Measurements from ENCODE around the gene ERCC1. TPM values are rescaled to one million over a fixed set of nuclear protein-coding genes. Genes with fewer than 3 reads are reported as not detected.

Gene ERCC1
- total RNA-seq, 1 experiment from 2014 or later: 57.3 TPM

DNA sequence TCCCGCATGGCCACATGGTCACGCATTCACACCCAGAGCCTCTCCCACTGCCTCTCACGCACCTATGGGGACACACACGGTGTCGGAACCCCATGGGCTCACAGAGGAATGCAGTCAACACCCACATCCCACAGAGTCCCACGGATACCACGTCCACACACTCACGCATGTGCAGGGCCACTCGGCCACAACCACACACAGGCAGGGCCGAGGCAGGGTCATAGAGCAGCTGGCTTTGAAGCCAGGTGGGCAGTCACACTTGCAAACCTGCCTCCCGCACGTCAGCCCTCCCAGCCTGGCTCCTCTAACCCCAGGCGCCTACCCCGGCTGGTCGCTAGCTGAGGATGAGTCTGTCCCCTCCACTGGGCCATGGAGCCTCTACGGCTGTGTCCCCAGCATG lies 61.4 kb downstream of the ERCC1 start:
- ATAC-seq (no peak), DNase-seq (no peak)
- no TSS peak for BruUV-seq (replicated peaks)
- Histone ChIP-seq H3K4me3 (ENCODE audit: low read length) (no peak overlapping the region), H3F3A (ENCODE audit: low read length, unreplicated experiment) (no peaks in the 10 kb centered on the region), H3K4me1 (ENCODE audit: insufficient read depth, low read length) (no peaks in the 10 kb centered on the region), H3K9me3 (ENCODE audit: low read length) (no peaks in the 10 kb centered on the region), H3K9me2 (replicated peaks; ENCODE audit: low read length) (no peaks in the 10 kb centered on the region), H3K9ac (ENCODE audit: low read length) (no peak overlapping the region), H3K27me3 (ENCODE audit: low read length) (no peaks in the 10 kb centered on the region), H3K36me3 (ENCODE audit: low read depth, low read length) (peaks cover 12% of the 10 kb centered on the region), H3K27ac (ENCODE audit: low read length) (no peak overlapping the region), H3K79me2 (ENCODE audit: low read length) (no peaks in the 10 kb centered on the region), H2AFZ (ENCODE audit: low read length) (no peak overlapping the region), H3K4me2 (ENCODE audit: low read length) (no peak overlapping the region), H4K20me1 (ENCODE audit: low read length) (no peaks in the 10 kb centered on the region)
- intact Hi-C loops (cut with micrococcal nuclease): no loop called here
- POLR2A ChIA-PET (ENCODE audit: unreplicated experiment): no interaction called here
- CTCF ChIA-PET: no interaction called here
- TF ChIP-seq, protein P1, sequence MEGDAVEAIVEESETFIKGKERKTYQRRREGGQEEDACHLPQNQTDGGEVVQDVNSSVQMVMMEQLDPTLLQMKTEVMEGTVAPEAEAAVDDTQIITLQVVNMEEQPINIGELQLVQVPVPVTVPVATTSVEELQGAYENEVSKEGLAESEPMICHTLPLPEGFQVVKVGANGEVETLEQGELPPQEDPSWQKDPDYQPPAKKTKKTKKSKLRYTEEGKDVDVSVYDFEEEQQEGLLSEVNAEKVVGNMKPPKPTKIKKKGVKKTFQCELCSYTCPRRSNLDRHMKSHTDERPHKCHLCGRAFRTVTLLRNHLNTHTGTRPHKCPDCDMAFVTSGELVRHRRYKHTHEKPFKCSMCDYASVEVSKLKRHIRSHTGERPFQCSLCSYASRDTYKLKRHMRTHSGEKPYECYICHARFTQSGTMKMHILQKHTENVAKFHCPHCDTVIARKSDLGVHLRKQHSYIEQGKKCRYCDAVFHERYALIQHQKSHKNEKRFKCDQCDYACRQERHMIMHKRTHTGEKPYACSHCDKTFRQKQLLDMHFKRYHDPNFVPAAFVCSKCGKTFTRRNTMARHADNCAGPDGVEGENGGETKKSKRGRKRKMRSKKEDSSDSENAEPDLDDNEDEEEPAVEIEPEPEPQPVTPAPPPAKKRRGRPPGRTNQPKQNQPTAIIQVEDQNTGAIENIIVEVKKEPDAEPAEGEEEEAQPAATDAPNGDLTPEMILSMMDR (conservative IDR thresholded peaks at IDR 0.05; ENCODE audit: low read depth, low read length): no peak
- TF ChIP-seq EZH2phosphoT487 (IDR thresholded peaks at IDR 0.05; ENCODE audit: borderline replicate concordance, low read length) (no peak), EZH2 (IDR thresholded peaks at IDR 0.05; ENCODE audit: low read length, unreplicated experiment) (no peak)

DNA sequence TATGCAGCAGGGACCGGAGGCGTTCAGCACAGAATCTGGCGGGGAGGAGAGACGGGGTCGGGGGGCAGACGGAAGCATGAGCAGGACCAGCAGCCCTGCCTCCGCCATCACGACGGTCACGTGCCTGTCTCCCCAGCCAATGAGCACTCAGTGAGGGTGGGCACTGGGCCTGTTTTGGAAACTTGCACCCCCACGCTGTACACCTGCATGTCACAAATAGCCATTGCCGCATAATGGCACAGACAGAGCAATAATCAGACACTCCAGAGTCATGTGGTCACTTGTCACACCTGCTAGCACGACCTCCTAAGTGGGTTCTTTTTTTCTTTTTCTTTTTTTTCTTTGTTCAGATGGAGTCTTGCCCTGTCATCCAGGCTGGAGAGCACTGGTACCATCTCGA lies 62.1 kb downstream of the ERCC1 start:
- intact Hi-C loops (cut with micrococcal nuclease): no loop called here
- Histone ChIP-seq H3K4me2 (ENCODE audit: low read length) (no peak overlapping the region), H2AFZ (ENCODE audit: low read length) (no peak overlapping the region), H3K27ac (ENCODE audit: low read length) (no peak overlapping the region), H3K79me2 (ENCODE audit: low read length) (no peaks in the 10 kb centered on the region), H3K9me2 (replicated peaks; ENCODE audit: low read length) (no peaks in the 10 kb centered on the region), H3K9me3 (ENCODE audit: low read length) (no peaks in the 10 kb centered on the region), H4K20me1 (ENCODE audit: low read length) (no peaks in the 10 kb centered on the region), H3K27me3 (ENCODE audit: low read length) (no peaks in the 10 kb centered on the region), H3K9ac (ENCODE audit: low read length) (no peak overlapping the region), H3K4me1 (ENCODE audit: insufficient read depth, low read length) (no peaks in the 10 kb centered on the region), H3K4me3 (ENCODE audit: low read length) (no peak overlapping the region), H3K36me3 (ENCODE audit: low read depth, low read length) (peaks cover 12% of the 10 kb centered on the region), H3F3A (ENCODE audit: low read length, unreplicated experiment) (no peaks in the 10 kb centered on the region)
- CTCF ChIA-PET: no interaction called here
- DNase-seq (no peak), ATAC-seq (no peak)
- TF ChIP-seq, protein P1 (conservative IDR thresholded peaks at IDR 0.05; ENCODE audit: low read depth, low read length): no peak
- no peak for TF ChIP-seq EZH2 (IDR thresholded peaks at IDR 0.05; ENCODE audit: low read length, unreplicated experiment)
- TF ChIP-seq EZH2phosphoT487 (IDR thresholded peaks at IDR 0.05; ENCODE audit: borderline replicate concordance, low read length): no peak
- POLR2A ChIA-PET (ENCODE audit: unreplicated experiment): no interaction called here
- BruUV-seq (replicated peaks): no TSS peak

DNA sequence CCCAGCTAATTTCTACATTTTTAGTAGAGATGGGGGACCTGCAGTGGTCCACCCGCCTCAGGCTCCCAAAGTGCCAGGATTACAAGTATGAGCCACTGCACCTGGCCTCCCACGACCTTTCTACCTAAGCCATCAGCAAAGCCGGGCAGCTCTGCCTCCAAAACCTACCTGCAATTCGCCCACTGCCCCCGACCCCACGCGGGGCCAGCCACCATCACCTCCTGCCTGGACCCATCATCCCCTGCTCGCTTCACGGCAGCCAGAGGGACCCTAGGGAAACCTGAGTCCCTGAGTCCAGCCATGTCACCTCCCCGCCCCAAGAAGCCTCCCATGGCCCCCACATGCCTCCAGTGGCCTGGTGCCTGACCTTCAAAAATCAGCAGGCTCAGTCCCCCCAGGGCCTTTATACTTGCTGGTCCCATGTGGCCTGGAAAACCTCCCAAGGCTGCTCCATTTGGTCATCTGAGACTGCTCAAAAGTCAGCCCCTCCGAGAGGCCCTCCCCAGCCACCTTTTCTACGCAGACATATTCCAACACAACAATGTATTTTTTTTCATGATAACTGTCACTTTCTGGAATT lies 65.4 kb downstream of the ERCC1 start:
- POLR2A ChIA-PET (ENCODE audit: unreplicated experiment): no interaction called here
- Histone ChIP-seq H3K4me3 (ENCODE audit: low read length) (no peak overlapping the region), H3K36me3 (ENCODE audit: low read depth, low read length) (peaks cover 12% of the 10 kb centered on the region), H3K4me1 (ENCODE audit: insufficient read depth, low read length) (no peaks in the 10 kb centered on the region), H3K9me2 (replicated peaks; ENCODE audit: low read length) (no peaks in the 10 kb centered on the region), H3K9ac (ENCODE audit: low read length) (no peak overlapping the region), H3K27me3 (ENCODE audit: low read length) (no peaks in the 10 kb centered on the region), H4K20me1 (ENCODE audit: low read length) (no peaks in the 10 kb centered on the region), H2AFZ (ENCODE audit: low read length) (no peak overlapping the region), H3K4me2 (ENCODE audit: low read length) (no peak overlapping the region), H3F3A (ENCODE audit: low read length, unreplicated experiment) (no peaks in the 10 kb centered on the region), H3K79me2 (ENCODE audit: low read length) (no peaks in the 10 kb centered on the region), H3K27ac (ENCODE audit: low read length) (no peak overlapping the region), H3K9me3 (ENCODE audit: low read length) (no peaks in the 10 kb centered on the region)
- BruUV-seq (replicated peaks): no TSS peak
- CTCF ChIA-PET: no interaction called here
- DNase-seq (no peak), ATAC-seq (no peak)
- intact Hi-C loops (cut with micrococcal nuclease): no loop called here
- TF ChIP-seq EZH2 (IDR thresholded peaks at IDR 0.05; ENCODE audit: low read length, unreplicated experiment): no peak
- no peak for TF ChIP-seq EZH2phosphoT487 (IDR thresholded peaks at IDR 0.05; ENCODE audit: borderline replicate concordance, low read length)
- TF ChIP-seq, protein P1 (conservative IDR thresholded peaks at IDR 0.05; ENCODE audit: low read depth, low read length): no peak

All from PC-3 (cell line).